Fibroblast of skin of scalp (primary cell): ENCODE data around the gene OGG1.
"Not testable (repeated sequence)": the region's sequence is repeated elsewhere in the genome, so short reads cannot be mapped to it uniquely, and the experiment has no call there.

Experiments used
- DNase-seq: peaks from one replicate; pipeline ENCODE4 v3.0.0-alpha.2; 2013

The OGG1 gene

DNA sequence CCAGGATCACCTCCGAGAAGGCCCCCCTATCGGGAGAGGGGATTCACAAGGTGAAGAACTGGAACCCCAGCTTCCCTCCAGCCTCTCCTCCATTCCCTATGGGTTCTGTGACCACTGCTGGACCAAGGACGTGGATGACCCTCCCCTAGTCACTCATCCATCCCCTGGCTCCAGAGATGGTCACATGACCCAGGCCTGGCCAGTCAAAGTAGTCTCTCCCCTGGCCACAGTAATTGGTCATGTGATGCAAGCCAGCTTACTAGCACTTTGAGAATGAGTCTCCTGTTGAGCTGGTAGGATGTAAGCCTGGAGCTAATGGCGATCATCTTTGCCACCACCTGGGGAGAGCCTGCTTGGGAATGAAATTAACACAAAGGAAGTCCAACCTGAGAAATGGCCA lies 16.1 kb downstream of the OGG1 start:
- DNase-seq = no peak

GRCh38 chr3:9767418-9767817 lies 17.7 kb downstream of the OGG1 start:
- no peak for DNase-seq

DNA sequence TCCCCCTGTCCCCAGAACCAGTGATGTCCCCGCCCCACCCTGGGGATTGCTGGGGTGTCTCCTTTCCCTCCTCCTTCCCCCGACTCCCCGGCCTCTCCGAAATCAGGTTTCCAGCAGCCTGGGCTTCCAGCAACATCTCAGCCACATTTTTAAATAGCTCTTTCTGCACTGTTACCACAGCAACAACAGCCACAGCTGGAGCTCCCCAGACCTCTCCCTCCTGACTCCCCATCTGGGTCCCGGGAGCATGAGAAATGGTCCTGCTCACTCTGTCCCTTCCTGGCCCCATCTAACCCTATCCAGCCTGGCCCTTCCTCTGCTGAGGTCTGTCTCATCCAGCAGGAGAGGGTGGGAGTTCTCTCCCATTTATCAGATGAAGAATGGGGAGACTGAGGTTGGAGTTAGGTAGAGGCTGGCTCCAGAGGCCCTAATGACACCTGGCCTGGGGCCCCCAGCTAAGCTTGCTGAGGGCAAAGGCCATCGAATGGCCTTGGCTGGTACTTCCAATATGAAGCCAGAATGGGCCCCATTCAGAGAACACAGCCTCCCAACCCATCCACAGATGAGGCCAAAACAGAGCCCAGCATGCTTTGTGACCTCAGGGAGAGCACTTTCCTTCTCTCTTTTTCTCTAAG lies 18.5 kb downstream of the OGG1 start:
- DNase-seq = no peak

DNA sequence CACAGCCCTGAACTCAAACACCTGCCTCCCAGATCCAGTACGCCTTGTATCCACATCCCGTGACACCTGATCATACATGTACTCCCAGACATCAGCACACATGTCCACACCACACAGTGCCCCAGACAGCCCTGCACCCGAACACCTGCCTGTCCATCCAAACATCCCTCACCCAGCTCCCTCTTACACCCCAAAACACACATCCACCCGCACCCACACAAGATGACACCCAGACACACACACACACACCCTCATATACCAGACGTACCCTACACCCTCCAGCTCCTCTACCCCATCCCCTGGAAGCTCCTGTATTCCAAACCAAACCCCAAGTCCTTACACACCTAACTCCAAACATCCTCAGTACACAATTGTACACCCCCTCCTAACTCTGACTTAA lies 19.3 kb downstream of the OGG1 start:
- DNase-seq = no peak

DNA sequence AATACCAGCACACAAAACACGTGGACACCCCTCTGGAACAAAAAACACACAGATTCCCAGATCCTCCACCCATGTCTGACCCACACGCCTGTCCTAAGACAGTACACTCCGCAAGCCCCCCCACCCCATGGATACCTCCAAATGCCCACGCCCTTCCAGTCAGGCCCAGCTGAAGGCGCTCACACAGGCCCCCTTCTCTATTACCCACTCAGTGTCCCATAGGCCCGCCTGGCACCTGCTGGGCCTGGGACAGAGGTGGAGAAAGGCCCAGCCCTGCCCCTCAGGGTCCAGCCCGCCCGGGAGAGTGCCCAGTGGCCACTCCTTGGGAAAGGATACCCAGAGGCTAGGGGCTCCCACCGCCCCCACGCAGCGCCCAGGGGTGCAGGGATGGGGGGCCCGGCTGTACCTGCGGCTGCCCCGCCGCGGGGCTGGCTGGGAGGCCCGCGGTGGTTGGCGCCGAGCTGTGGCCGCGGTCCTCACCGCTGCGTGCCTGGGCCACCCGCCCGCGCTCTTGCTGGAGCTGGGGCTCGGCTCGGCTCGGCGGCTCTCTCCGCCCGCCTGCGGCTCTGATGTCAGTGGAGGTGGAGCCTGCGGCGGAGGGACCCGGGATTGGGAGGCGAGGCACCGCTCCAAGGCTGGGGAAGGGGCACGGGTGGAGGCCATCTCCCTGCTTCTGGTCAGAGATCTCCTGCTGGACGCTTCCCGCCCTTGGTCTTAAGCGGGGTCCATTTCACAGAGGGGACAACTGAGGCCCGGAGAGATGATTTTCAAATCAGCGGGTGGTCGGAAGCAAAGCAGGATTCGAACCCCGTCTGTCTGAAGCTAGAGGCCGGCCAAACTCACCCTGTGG lies 19.9 kb downstream of the OGG1 start, which contains the start of gene CAMK1:
TSS of gene CAMK1 (minus strand) at position 522 of the 850 bp plus-strand sequence. CDS start 2,198 bp downstream, outside the sequence.
- peak; percentile 74 for DNase-seq

GRCh38 chr3:9770276-9770812 lies 20.6 kb downstream of the OGG1 start:
- DNase-seq = no peak

GRCh38 chr3:9771007-9771406 lies 21.3 kb downstream of the OGG1 start:
- not testable (repeated sequence) for DNase-seq

- no peak for DNase-seq
Observed at GRCh38 chr3:9776896-9777693, 27.3 kb downstream of the OGG1 start.

- no peak for DNase-seq
Observed at GRCh38 chr3:9777694-9778021, 27.9 kb downstream of the OGG1 start.

- peak; percentile 35 for DNase-seq
Observed at GRCh38 chr3:9778143-9779074, 28.7 kb downstream of the OGG1 start.

DNA sequence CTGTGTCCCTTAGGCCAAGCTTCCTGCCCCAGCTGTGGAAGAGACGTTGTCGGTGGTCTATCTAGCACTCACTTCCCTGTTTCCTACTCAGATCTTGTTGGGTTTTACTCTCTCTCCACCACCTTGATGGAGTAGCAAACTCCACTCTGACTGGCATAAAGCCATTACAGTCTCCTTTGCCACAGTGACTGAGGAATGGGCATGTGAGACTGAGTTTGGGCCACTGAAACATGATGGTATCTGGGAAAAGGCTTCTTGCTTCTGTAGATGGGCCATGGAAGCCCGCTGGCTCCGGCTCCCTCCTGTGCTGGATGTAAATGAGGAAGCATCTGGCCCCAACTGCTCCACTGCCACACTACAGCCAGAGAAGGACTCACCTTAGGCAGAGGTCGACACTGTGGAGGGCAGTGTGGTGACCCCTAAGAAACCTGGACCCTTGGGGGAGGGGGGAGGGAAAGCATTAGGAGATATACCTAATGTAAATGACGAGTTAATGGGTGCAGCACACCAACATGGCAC lies 29.4 kb downstream of the OGG1 start:
- DNase-seq = no peak

DNA sequence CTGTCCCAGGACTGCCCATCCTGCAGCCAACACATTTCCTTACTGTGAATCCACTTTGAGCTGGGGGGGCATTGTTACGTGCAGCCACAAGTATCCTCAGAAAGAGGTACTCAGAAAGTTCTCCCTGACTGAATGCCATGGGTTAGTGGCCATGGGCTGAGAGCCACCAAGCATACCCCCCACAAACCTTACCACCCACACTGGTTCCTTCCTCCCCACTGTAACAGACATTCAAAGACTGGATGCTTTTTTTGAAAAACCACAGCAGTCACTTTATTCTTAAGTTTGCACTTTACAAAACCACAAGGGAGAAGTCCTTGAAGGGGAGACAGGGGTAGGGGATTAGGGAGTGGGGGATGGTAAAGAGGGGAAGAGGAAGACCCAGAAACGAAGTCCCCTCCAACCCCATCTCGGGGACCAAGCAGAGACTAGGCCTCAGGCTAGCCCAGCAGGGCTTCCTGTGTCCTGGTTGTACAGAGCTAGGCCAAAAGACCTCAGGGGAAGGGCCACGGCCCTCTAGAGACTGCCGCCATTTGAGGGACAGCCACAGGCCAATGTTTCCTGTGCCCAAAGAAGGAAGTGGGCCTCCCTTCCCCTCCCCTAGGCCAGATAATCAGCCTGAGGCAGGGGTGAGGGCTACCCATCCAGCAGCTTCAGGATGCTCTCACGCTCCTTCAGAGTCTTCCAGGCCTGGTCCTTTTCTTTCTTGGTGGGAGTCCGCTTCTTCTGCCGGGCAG lies 30.1 kb downstream of the OGG1 start:
- no peak for DNase-seq

- no peak for DNase-seq
Observed at GRCh38 chr3:9780458-9780812, 30.7 kb downstream of the OGG1 start.

GRCh38 chr3:9780910-9781309 lies 31.2 kb downstream of the OGG1 start:
- DNase-seq = no peak

GRCh38 chr3:9781551-9781950 lies 31.8 kb downstream of the OGG1 start:
- DNase-seq = no peak

GRCh38 chr3:9781978-9782603 lies 32.3 kb downstream of the OGG1 start:
- DNase-seq = no peak

- DNase-seq = no peak
Observed at GRCh38 chr3:9782770-9783169, 33.0 kb downstream of the OGG1 start.

- no peak for DNase-seq
Observed at GRCh38 chr3:9783954-9784353, 34.2 kb downstream of the OGG1 start.

DNA sequence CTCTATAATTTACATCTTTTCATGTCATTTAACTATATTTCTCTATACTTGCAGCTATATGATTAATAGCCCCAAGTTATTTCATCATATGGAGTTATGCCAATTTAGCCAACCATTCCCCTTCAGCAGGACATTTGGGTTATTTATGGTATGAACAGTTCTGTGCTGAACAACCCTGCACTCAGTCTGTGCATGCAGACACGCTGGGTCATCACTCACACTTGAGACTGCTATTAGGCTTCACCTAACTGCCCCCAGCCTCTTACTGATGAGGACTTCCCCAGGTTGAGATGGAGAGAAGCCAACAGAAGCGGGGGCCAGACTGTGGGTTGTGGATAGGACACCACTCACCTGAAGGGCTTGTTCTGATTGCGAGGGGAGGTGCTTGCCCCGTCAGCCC lies 35.2 kb downstream of the OGG1 start:
- DNase-seq = peak; percentile 74

DNA sequence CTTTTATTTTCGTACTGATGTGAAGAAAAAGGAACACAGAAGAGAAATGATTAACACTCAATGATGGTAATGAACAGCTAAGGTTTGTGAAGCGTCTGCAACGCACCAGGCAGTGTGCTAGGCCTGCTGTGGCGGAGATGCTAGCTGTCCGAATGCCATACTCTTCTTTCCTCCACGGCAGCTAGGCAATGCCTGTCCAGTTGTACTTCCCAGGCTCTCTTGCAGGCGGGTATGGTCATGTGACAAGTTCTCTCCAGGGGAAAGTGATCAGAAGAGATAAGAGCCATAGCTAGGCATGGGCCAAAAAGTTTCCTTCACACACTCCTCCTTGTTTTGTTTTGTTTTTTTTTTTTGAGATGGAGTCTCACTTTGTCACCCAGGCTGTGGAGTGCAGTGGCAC lies 35.9 kb downstream of the OGG1 start:
- no peak for DNase-seq
